Measurements from ENCODE around the gene PIEZO2.

- TF ChIP-seq CTCF (IDR thresholded peaks at IDR 0.05) (no peak), POLR2A (IDR thresholded peaks at IDR 0.05) (no peak)
Observed at GRCh38 chr18:11052800-11053199, 96.6 kb downstream of the PIEZO2 start.

All from breast epithelium (tissue), 3 donors.